HEK293 (cell line): ENCODE measurements around the gene SPON1.

ENCODE experiments used
- TCF7L2 ChIP-seq: IDR thresholded peaks from 2 replicates; pipeline ENCODE4 v1.6.1; 2011; ENCODE audit warnings: low read depth, mild to moderate bottlenecking, inconsistent platforms, low read length, moderate library complexity, borderline replicate concordance
- ZFP69B ChIP-seq: fragments of 450-650 bp; formaldehyde crosslinking; IDR thresholded peaks from 2 replicates; pipeline ENCODE4 v1.5.1; 2016; ENCODE audit warnings: missing biosample characterization, missing genetic modification characterization
- ZNF426 ChIP-seq: fragments of 450-650 bp; formaldehyde crosslinking; IDR thresholded peaks from 2 replicates; pipeline ENCODE4 v1.5.1; 2017; ENCODE audit warnings: missing biosample characterization, missing genetic modification characterization, mild to moderate bottlenecking, inconsistent platforms, moderate library complexity
- ZNF449 ChIP-seq: fragments of 450-650 bp; formaldehyde crosslinking; IDR thresholded peaks from 2 replicates; pipeline ENCODE4 v1.5.1; 2017; ENCODE audit warnings: missing biosample characterization, mild to moderate bottlenecking, missing genetic modification characterization, moderate library complexity
- ZNF670 ChIP-seq: fragments of 450-650 bp; formaldehyde crosslinking; IDR thresholded peaks from 2 replicates; pipeline ENCODE4 v1.5.1; 2016; ENCODE audit warnings: missing biosample characterization, missing genetic modification characterization, low read depth
- ZSCAN30 ChIP-seq: fragments of 450-650 bp; IDR thresholded peaks from 2 replicates; pipeline ENCODE4 v1.5.1; 2018; ENCODE audit warnings: missing biosample characterization, mild to moderate bottlenecking, missing genetic modification characterization, moderate library complexity
- TF ChIP-seq, protein P1 (sequence below): fragments of 450-650 bp; formaldehyde crosslinking; IDR thresholded peaks from 2 replicates; pipeline ENCODE4 v1.5.1; 2016; ENCODE audit warnings: missing biosample characterization, missing genetic modification characterization

DNA sequence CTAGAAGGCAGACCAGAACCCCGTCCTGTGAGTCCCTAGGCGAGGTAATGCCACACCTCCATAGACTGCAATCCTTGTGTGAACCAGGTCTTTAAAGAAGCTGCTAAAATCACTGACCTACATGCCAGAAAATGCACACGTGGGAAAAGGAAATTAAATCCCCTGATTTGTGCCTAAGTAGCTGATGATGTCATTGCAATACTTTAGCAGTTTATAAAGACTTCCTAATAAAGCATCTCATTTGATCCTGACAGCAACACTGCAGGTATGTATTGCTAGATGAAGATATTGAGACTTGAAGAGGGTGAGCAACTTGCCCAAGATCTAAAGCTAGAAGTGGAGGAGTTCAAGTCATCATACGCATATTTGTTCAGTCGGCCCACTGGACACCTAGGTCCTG is 289.2 kb downstream of the SPON1 start:
- TF ChIP-seq TCF7L2 (no peak), ZFP69B (tag by site-specific recombination) (no peak), ZNF426 (tag by site-specific recombination) (no peak), ZSCAN30 (tag by site-specific recombination) (no peak), ZNF449 (no peak), ZNF670 (tag by site-specific recombination) (no peak)
- TF ChIP-seq, protein P1, sequence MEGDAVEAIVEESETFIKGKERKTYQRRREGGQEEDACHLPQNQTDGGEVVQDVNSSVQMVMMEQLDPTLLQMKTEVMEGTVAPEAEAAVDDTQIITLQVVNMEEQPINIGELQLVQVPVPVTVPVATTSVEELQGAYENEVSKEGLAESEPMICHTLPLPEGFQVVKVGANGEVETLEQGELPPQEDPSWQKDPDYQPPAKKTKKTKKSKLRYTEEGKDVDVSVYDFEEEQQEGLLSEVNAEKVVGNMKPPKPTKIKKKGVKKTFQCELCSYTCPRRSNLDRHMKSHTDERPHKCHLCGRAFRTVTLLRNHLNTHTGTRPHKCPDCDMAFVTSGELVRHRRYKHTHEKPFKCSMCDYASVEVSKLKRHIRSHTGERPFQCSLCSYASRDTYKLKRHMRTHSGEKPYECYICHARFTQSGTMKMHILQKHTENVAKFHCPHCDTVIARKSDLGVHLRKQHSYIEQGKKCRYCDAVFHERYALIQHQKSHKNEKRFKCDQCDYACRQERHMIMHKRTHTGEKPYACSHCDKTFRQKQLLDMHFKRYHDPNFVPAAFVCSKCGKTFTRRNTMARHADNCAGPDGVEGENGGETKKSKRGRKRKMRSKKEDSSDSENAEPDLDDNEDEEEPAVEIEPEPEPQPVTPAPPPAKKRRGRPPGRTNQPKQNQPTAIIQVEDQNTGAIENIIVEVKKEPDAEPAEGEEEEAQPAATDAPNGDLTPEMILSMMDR (tag by site-specific recombination): no peak
